ENCODE data around the gene ANKRD12.
A peak's percentile ranks its signal among the peaks of the same experiment; 100 is the strongest.

Gene ANKRD12

GRCh38 chr18:9333441-9334328 lies 197.1 kb downstream of the ANKRD12 start:
- Histone ChIP-seq H3K4me1 (ENCODE audit: control insufficient read depth, insufficient read depth, low read length) (peaks cover 3% of the 10 kb centered on the region), H3K27ac (ENCODE audit: low read depth, low read length) (peak overlapping the region; percentile 81), H3K36me3 (ENCODE audit: control insufficient read depth, insufficient read depth, low read length) (no peaks in the 10 kb centered on the region), H3K4me3 (ENCODE audit: low read length) (peak overlapping the region; percentile 84), H3K9ac (ENCODE audit: low read length) (peak overlapping the region; percentile 45), H3K27me3 (ENCODE audit: control insufficient read depth, insufficient read depth, low read length) (no peaks in the 10 kb centered on the region)

- H3K36me3 ChIP-seq (ENCODE audit: control insufficient read depth, insufficient read depth, low read length), result no peaks in the 10 kb centered on the region
- H3K27me3 ChIP-seq (ENCODE audit: control insufficient read depth, insufficient read depth, low read length), result no peaks in the 10 kb centered on the region
- peaks cover 3% of the 10 kb centered on the region for H3K4me1 ChIP-seq (ENCODE audit: control insufficient read depth, insufficient read depth, low read length)
- peak within 1 kb of the TSS; percentile 45 for H3K9ac ChIP-seq (ENCODE audit: low read length)
- H3K4me3 ChIP-seq (ENCODE audit: low read length), result peak within 1 kb of the TSS; percentile 84
- H3K27ac ChIP-seq (ENCODE audit: low read depth, low read length), result peak within 1 kb of the TSS; percentile 86
Observed at GRCh38 chr18:9334329-9334972, 197.9 kb downstream of the ANKRD12 start, which contains the start of gene TWSG1. TSS of gene TWSG1 (plus strand) at chr18:9334773. CDS start at chr18:9337230, 2,457 bp downstream.

GRCh38 chr18:9334973-9335696 lies 198.6 kb downstream of the ANKRD12 start:
- Histone ChIP-seq H3K4me1 (ENCODE audit: control insufficient read depth, insufficient read depth, low read length) (peaks cover 3% of the 10 kb centered on the region), H3K36me3 (ENCODE audit: control insufficient read depth, insufficient read depth, low read length) (no peaks in the 10 kb centered on the region), H3K27me3 (ENCODE audit: control insufficient read depth, insufficient read depth, low read length) (no peaks in the 10 kb centered on the region), H3K27ac (ENCODE audit: low read depth, low read length) (peak overlapping the region; percentile 86), H3K4me3 (ENCODE audit: low read length) (peak overlapping the region; percentile 73), H3K9ac (ENCODE audit: low read length) (peak overlapping the region; percentile 32)

All from rectal smooth muscle tissue (tissue), 1 donor.